WERI-Rb-1 (cell line): Measurements from ENCODE around the gene RIC3.

Experiments
- DNase-seq: peaks from one replicate; pipeline ENCODE4 v3.0.0-alpha.2; 2020
- H3K27ac ChIP-seq: fragments of 250-450 bp; sonication (Bioruptor Pico); 2 replicates; pipeline ENCODE4 v1.5.1; 2020; ENCODE audit warnings: mild to moderate bottlenecking, moderate library complexity
- H3K27me3 ChIP-seq: fragments of 250-450 bp; sonication (Bioruptor Pico); 2 replicates; pipeline ENCODE4 v1.5.1; 2021; ENCODE audit warnings: mild to moderate bottlenecking, low read depth, moderate library complexity; ENCODE audit not compliant: insufficient read depth, severe bottlenecking
- H3K36me3 ChIP-seq: fragments of 250-450 bp; sonication (Bioruptor Pico); 2 replicates; pipeline ENCODE4 v1.5.1; 2020; ENCODE audit warnings: mild to moderate bottlenecking, moderate library complexity
- H3K4me3 ChIP-seq: 2 replicates; pipeline ENCODE4 v1.5.1; 2011; ENCODE audit warnings: low read depth, mild to moderate bottlenecking, control low read depth, low read length
- H3K9me3 ChIP-seq: fragments of 250-450 bp; sonication (Bioruptor Pico); 2 replicates; pipeline ENCODE4 v1.5.1; 2021; ENCODE audit warnings: mild to moderate bottlenecking, moderate library complexity; ENCODE audit not compliant: severe bottlenecking
- TF ChIP-seq, protein P1 (sequence below): IDR thresholded peaks from 2 replicates; pipeline ENCODE4 v1.5.1; 2011; ENCODE audit warnings: low read depth, mild to moderate bottlenecking, control low read depth, inconsistent platforms, low read length

Gene RIC3

DNA sequence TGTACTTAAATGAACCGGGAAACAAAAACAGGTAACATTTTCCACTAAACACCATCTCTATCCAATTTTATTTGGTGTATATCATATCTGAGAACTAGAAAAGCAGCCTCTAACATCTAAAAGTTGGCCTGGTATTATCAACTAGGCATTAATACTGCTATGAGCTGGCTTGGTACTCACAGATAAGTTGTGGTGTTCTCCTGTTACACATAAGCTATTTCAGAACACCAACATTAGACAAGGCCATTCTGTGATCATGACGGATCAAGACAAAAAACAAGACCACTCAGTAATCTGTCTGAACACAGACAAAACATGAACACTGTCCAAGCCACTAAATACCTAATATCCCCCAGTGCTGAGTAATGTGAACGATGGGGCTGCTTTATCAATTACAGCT is 11.9 kb downstream of the RIC3 start:
- TF ChIP-seq, protein P1, sequence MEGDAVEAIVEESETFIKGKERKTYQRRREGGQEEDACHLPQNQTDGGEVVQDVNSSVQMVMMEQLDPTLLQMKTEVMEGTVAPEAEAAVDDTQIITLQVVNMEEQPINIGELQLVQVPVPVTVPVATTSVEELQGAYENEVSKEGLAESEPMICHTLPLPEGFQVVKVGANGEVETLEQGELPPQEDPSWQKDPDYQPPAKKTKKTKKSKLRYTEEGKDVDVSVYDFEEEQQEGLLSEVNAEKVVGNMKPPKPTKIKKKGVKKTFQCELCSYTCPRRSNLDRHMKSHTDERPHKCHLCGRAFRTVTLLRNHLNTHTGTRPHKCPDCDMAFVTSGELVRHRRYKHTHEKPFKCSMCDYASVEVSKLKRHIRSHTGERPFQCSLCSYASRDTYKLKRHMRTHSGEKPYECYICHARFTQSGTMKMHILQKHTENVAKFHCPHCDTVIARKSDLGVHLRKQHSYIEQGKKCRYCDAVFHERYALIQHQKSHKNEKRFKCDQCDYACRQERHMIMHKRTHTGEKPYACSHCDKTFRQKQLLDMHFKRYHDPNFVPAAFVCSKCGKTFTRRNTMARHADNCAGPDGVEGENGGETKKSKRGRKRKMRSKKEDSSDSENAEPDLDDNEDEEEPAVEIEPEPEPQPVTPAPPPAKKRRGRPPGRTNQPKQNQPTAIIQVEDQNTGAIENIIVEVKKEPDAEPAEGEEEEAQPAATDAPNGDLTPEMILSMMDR, result no peak

DNA sequence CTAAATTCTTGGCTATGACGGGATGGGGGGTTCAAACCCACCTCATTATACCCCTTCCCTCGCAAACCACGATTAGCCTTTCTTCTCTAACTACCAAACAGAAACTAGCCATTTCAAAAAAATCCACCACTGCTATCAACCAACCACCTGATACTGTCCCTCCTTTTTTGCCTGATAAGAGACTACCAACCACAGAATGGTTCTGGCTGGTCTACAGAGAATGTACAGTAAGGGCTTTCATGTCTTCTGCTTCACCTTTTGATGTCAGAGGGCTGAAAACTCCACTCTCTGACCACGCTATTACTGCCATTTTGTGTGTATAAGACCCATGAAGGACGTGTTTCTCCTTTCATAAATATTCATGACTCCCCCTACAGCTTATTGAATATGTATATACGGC is 19.1 kb downstream of the RIC3 start:
- Histone ChIP-seq H3K27me3 (no peaks in the 10 kb centered on the region), H3K27ac (no peak overlapping the region), H3K9me3 (no peaks in the 10 kb centered on the region)

More for the DNA sequence above, 11.9 kb downstream of the RIC3 start:
- no peak for DNase-seq
- Histone ChIP-seq H3K4me3 (no peak overlapping the region), H3K36me3 (no peaks in the 10 kb centered on the region; the same call in 1 of the 2 replicates), H3K27ac (no peak overlapping the region), H3K27me3 (no peaks in the 10 kb centered on the region), H3K9me3 (no peaks in the 10 kb centered on the region)

DNA sequence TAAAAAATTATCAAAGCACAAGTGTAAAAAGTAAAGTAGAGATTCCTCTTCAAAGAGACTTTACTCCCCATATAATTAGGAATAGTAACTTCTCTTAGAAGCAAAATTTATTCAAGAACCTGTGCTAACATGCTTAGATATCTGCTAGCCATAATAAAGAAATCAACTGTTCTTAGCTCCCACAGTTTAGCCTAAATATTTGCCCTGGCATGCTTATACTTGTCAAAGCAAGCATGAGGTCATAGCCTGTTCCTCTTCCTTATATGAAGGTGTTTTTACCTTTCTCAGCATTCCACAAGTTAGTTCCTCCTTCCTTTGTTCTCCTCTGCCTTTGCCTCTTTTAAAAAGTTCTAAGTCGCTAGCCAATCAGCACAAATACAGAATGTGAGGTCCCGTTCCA is 30.3 kb downstream of the RIC3 start:
- Histone ChIP-seq H3K4me3 (no peak overlapping the region), H3K27ac (no peak overlapping the region), H3K36me3 (peaks cover 15% of the 10 kb centered on the region), H3K9me3 (no peaks in the 10 kb centered on the region), H3K27me3 (no peaks in the 10 kb centered on the region)
- TF ChIP-seq, protein P1, result no peak
- DNase-seq, result no peak

More for the DNA sequence above, 19.1 kb downstream of the RIC3 start:
- TF ChIP-seq, protein P1, result no peak
- Histone ChIP-seq H3K4me3 (no peak overlapping the region), H3K36me3 (no peaks in the 10 kb centered on the region)
- no peak for DNase-seq

DNA sequence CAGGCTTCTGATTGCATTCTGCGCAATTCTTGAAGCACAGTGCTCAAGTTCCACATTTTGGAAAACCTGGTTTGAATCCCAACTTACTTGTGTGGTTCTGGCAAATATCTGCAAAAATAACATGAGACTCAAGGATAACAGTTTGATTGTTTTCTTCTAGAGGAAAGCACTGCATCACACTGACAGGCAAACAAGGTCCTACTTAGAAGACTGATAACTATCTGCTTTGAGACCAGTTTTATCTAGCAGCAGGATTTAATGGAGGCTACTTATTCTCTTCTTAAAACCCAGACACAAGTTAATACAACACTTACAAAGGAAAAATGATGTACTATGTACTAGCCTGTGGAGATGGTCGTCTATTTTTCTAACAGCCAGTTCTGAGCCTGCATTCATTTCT is 41.4 kb downstream of the RIC3 start:
- TF ChIP-seq, protein P1, result no peak
- Histone ChIP-seq H3K27ac (no peak overlapping the region), H3K36me3 (peaks cover 5% of the 10 kb centered on the region), H3K4me3 (no peak overlapping the region), H3K9me3 (no peaks in the 10 kb centered on the region), H3K27me3 (no peaks in the 10 kb centered on the region)
- DNase-seq, result no peak

DNA sequence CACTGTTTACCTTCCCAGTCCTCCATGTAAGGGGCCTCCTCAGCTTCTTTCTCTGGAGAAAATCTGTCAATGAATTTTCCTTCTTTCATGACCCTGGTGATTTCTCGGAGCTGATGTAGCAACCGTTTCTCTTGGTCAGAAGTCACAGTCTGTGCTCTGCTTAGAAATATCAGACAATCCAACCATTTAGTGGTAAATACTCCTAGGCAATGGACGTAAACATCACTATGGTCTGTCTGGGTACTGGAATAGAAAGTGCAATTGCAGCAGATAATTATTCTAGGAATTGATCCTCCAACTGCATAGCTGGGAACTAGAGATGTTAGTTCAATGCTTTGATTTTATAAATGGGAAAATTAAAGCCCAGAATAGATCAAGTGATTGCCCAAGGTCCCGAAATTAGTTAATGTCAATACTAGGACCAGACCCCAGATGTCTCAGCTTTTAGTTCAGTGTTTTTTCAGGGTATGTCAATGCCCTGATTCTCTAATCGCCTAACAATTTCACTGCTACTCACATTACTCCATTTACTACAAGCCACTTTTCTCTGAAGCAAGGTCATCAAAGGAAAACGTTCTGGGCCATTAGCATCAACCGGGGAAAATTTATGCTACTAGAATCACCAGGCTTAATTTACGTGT is 42.1 kb downstream of the RIC3 start:
- Histone ChIP-seq H3K36me3 (peaks cover 5% of the 10 kb centered on the region), H3K27me3 (no peaks in the 10 kb centered on the region), H3K9me3 (no peaks in the 10 kb centered on the region), H3K27ac (no peak overlapping the region), H3K4me3 (no peak overlapping the region)
- no peak for DNase-seq
- TF ChIP-seq, protein P1, result no peak

DNA sequence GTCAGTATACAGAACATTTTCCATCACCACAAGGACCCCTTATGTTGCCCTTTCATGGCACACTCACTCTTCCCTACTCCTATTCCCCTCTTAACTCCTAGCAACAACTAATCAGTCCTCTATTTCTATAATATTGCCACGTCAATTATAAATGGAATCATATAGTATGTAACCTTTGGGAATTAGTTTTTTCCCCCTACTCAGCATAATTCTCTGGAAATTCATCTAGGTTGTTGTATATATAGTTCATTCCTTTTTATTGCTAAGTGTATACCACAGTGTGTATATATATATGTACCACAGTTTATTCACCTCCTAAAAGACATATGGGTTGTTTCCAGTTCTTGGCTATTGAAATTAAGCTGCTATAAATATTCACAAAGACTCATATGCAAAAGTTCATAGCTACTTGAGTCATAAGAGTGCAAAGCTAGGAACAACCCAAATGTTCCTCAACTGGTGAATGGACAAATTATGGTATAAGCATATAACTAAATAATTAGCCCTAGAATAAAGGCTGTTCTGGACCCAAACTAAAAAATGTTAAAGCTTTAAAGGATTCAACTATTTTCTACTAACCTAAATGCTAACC is 46.6 kb downstream of the RIC3 start:
- no peak for DNase-seq
- no peaks in the 10 kb centered on the region for H3K27me3 ChIP-seq
- H3K9me3 ChIP-seq, result no peaks in the 10 kb centered on the region
- no peak overlapping the region for H3K4me3 ChIP-seq
- no peaks in the 10 kb centered on the region; the same call in 1 of the 2 replicates for H3K36me3 ChIP-seq
- no peak overlapping the region for H3K27ac ChIP-seq
- TF ChIP-seq, protein P1, result no peak
